ENCODE results near the gene RAPH1.
A peak's percentile ranks its signal among the peaks of the same experiment; 100 is the strongest.
"Not testable (repeated sequence)": the region's sequence is repeated elsewhere in the genome, so short reads cannot be mapped to it uniquely, and the experiment has no call there.

Gene RAPH1

GRCh38 chr2:203510256-203510940, 24.7 kb downstream of the RAPH1 start:
- no peak for DNase-seq (ENCODE audit: low spot score)
- H3K4me3 ChIP-seq: no peak overlapping the region
- H3K27ac ChIP-seq: no peak overlapping the region
- TF ChIP-seq, protein P1, sequence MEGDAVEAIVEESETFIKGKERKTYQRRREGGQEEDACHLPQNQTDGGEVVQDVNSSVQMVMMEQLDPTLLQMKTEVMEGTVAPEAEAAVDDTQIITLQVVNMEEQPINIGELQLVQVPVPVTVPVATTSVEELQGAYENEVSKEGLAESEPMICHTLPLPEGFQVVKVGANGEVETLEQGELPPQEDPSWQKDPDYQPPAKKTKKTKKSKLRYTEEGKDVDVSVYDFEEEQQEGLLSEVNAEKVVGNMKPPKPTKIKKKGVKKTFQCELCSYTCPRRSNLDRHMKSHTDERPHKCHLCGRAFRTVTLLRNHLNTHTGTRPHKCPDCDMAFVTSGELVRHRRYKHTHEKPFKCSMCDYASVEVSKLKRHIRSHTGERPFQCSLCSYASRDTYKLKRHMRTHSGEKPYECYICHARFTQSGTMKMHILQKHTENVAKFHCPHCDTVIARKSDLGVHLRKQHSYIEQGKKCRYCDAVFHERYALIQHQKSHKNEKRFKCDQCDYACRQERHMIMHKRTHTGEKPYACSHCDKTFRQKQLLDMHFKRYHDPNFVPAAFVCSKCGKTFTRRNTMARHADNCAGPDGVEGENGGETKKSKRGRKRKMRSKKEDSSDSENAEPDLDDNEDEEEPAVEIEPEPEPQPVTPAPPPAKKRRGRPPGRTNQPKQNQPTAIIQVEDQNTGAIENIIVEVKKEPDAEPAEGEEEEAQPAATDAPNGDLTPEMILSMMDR (IDR thresholded peaks at IDR 0.05): no peak

GRCh38 chr2:203503460-203503859, 31.6 kb downstream of the RAPH1 start:
- H3K4me3 ChIP-seq; DNase-seq (ENCODE audit: low spot score); H3K27ac ChIP-seq: not testable (repeated sequence)

- H3K27ac ChIP-seq: no peak overlapping the region
- no peak for DNase-seq (ENCODE audit: low spot score)
- TF ChIP-seq, protein P1 (IDR thresholded peaks at IDR 0.05): no peak
Observed at GRCh38 chr2:203501873-203502272, 33.2 kb downstream of the RAPH1 start.

GRCh38 chr2:203500951-203501350, 34.1 kb downstream of the RAPH1 start:
- TF ChIP-seq, protein P1 (IDR thresholded peaks at IDR 0.05): no peak
- Histone ChIP-seq H3K4me3 (no peak overlapping the region), H3K27ac (no peak overlapping the region)
- DNase-seq (ENCODE audit: low spot score): no peak

More at GRCh38 chr2:203501873-203502272, 33.2 kb downstream of the RAPH1 start:
- H3K4me3 ChIP-seq: no peak overlapping the region

DNA sequence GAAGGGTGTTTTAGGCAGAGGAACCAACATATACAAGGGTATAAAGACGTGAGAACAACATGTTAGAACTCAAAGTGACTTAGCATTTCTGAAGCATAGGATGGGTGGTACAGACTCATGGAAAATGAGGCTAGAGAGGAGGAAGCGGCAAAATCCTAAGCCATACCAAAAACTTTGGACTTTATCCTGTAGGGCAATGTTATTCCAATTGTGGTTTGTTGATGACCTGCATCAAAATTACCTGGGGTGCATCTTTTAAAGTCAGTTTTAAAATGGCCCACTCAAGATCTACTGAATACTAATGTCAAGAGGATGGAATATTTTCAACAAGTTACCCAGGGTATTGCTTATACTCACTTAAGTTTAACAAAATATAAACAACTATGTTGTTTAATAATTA, 34.8 kb downstream of the RAPH1 start:
- no peak for DNase-seq (ENCODE audit: low spot score)
- Histone ChIP-seq H3K4me3 (no peak overlapping the region), H3K27ac (peak overlapping the region in 1 of 2 donors; percentile 31)
- TF ChIP-seq, protein P1 (IDR thresholded peaks at IDR 0.05): no peak

GRCh38 chr2:203498161-203498560, 36.9 kb downstream of the RAPH1 start:
- peak overlapping the region; percentile 19 for H3K4me3 ChIP-seq
- DNase-seq (ENCODE audit: low spot score): no peak
- TF ChIP-seq, protein P1 (IDR thresholded peaks at IDR 0.05): no peak
- H3K27ac ChIP-seq: peak overlapping the region in 1 of 2 donors; percentile 7

- H3K4me3 ChIP-seq: no peak overlapping the region
- TF ChIP-seq, protein P1 (IDR thresholded peaks at IDR 0.05): no peak
- DNase-seq (ENCODE audit: low spot score): no peak
Observed at GRCh38 chr2:203492965-203493364, 42.1 kb downstream of the RAPH1 start.

More at GRCh38 chr2:203492965-203493364, 42.1 kb downstream of the RAPH1 start:
- H3K27ac ChIP-seq: no peak overlapping the region

Measured in coronary artery (tissue), 2 donors.